ENCODE data around the gene MANEA. TPM values are rescaled to one million over a fixed set of nuclear protein-coding genes. Genes with fewer than 3 reads are reported as not detected.

Gene MANEA
- total RNA-seq, 1 experiment from 2014 or later = 8.3 TPM

- no peaks in the 10 kb centered on the region for H3K27me3 Mint-ChIP-seq (ENCODE audit: low read depth)
- Histone ChIP-seq H4K91ac (ENCODE audit: insufficient read length, low read depth, low read length) (no peak overlapping the region), H3K18ac (ENCODE audit: insufficient read length, low read depth, low read length) (no peak overlapping the region), H4K20me1 (ENCODE audit: control insufficient read depth, insufficient read depth, insufficient read length) (no peaks in the 10 kb centered on the region), H3K4me2 (ENCODE audit: insufficient read depth, insufficient read length, low read length) (no peak overlapping the region), H3K79me1 (ENCODE audit: insufficient read depth, low read depth, low read length, poor library complexity, severe bottlenecking) (no peaks in the 10 kb centered on the region), H2BK120ac (ENCODE audit: low read depth, low read length, poor library complexity, severe bottlenecking) (no peak overlapping the region), H2BK5ac (ENCODE audit: insufficient read length, low read length) (no peak overlapping the region), H3K23ac (ENCODE audit: insufficient read length, low read depth, low read length) (no peak overlapping the region), H3K14ac (ENCODE audit: insufficient read depth, low read length) (no peak overlapping the region), H3K9me3 (ENCODE audit: control insufficient read depth, low read depth, low read length) (no peaks in the 10 kb centered on the region), H4K5ac (ENCODE audit: insufficient read length, low read depth, low read length) (no peak overlapping the region), H2AK5ac (ENCODE audit: insufficient read length, low read length) (no peak overlapping the region), H3K4me1 (ENCODE audit: insufficient read depth, low read length) (no peaks in the 10 kb centered on the region), H2BK20ac (ENCODE audit: low read depth, low read length, poor library complexity, severe bottlenecking) (no peak overlapping the region), H3K27ac (ENCODE audit: insufficient read length, low read depth, low read length) (no peak overlapping the region), H4K8ac (replicated peaks; ENCODE audit: insufficient read length, low read depth, low read length) (no peak overlapping the region), H2BK15ac (ENCODE audit: low read depth, low read length) (no peak overlapping the region), H3K56ac (ENCODE audit: insufficient read length, low read depth, low read length) (no peak overlapping the region), H3K9ac (ENCODE audit: extremely low read depth, insufficient read length, low read length) (no peak overlapping the region), H2BK12ac (ENCODE audit: insufficient read length, low read depth, low read length) (no peak overlapping the region), H2AFZ (ENCODE audit: low read length) (no peak overlapping the region), H3K23me2 (ENCODE audit: insufficient read length, low read depth, low read length, poor library complexity, severe bottlenecking) (no peaks in the 10 kb centered on the region), H3K79me2 (ENCODE audit: insufficient read depth, low read length) (no peaks in the 10 kb centered on the region), H3K4ac (ENCODE audit: low read depth, low read length) (no peak overlapping the region), H3T11ph (ENCODE audit: low read length) (no peak overlapping the region), H3K27me3 (ENCODE audit: insufficient read depth, low read length) (no peaks in the 10 kb centered on the region)
- DNase-seq = no peak
- WGBS (ENCODE audit: extremely low coverage, insufficient read length, low lambda C conversion rate) = no CpG with 5 or more reads among the region's 3 CpGs
- no peaks in the 10 kb centered on the region for H3K36me3 Mint-ChIP-seq (ENCODE audit: insufficient read depth in 1 of 3, low read depth in 3 of 3)
- H3K9me3 Mint-ChIP-seq = no peaks in the 10 kb centered on the region
- TF ChIP-seq, protein P1, sequence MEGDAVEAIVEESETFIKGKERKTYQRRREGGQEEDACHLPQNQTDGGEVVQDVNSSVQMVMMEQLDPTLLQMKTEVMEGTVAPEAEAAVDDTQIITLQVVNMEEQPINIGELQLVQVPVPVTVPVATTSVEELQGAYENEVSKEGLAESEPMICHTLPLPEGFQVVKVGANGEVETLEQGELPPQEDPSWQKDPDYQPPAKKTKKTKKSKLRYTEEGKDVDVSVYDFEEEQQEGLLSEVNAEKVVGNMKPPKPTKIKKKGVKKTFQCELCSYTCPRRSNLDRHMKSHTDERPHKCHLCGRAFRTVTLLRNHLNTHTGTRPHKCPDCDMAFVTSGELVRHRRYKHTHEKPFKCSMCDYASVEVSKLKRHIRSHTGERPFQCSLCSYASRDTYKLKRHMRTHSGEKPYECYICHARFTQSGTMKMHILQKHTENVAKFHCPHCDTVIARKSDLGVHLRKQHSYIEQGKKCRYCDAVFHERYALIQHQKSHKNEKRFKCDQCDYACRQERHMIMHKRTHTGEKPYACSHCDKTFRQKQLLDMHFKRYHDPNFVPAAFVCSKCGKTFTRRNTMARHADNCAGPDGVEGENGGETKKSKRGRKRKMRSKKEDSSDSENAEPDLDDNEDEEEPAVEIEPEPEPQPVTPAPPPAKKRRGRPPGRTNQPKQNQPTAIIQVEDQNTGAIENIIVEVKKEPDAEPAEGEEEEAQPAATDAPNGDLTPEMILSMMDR (conservative IDR thresholded peaks at IDR 0.05) = no peak
- peaks cover 3 to 4% of the 10 kb centered on the region in 2 experiments; a peak in 3 of 4 replicates for H3K4me1 Mint-ChIP-seq
- H3K4me3 Mint-ChIP-seq = no peak overlapping the region
- H3K27ac Mint-ChIP-seq = no peak overlapping the region
Observed at GRCh38 chr6:95614094-95614493, 36.8 kb downstream of the MANEA start.
